ENCODE results near the gene LCAT. TPM values are rescaled to one million over a fixed set of nuclear protein-coding genes. Genes with fewer than 3 reads are reported as not detected.

LCAT gene
- total and polyA plus RNA-seq, 2 donors (not counting 1 experiment from before 2014, with no cell fraction given) = 7.6 to 16.3 TPM

- no peak for TF ChIP-seq EZH2 (IDR thresholded peaks at IDR 0.05; ENCODE audit: borderline replicate concordance, insufficient read depth, low read depth, low read length, poor library complexity, severe bottlenecking)
- no peak for TF ChIP-seq CTCF (IDR thresholded peaks at IDR 0.05)
- WGBS (ENCODE audit: insufficient coverage) = 100% methylated on average over 7 of the region's 9 CpGs
- Histone ChIP-seq H3K27me3 (replicated peaks in 1 of 4; ENCODE audit: control extremely low read depth in 1 of 4, control insufficient read depth in 3 of 4, insufficient read depth in 4 of 4, low read length in 3 of 4) (no peaks in the 10 kb centered on the region), H3K36me3 (replicated peaks in 1 of 2; ENCODE audit: control extremely low read depth in 1 of 2, control insufficient read depth in 1 of 2, extremely low read depth in 1 of 2, insufficient read depth in 2 of 2, low read length in 1 of 2) (no peaks in the 10 kb centered on the region), H3K4me1 (ENCODE audit: control insufficient read depth in 2 of 2, insufficient read depth in 2 of 2, low read length in 2 of 2) (peaks cover 10 to 25% of the 10 kb centered on the region in 2 donors), H3K9ac (ENCODE audit: low read length) (no peak overlapping the region), H2AFZ (ENCODE audit: insufficient read depth, low read depth, low read length, poor library complexity, severe bottlenecking) (no peak overlapping the region), H4K20me1 (ENCODE audit: control insufficient read depth, insufficient read depth, low read length, poor library complexity, severe bottlenecking) (peaks cover 8% of the 10 kb centered on the region), H3K4me2 (replicated peaks; ENCODE audit: low read depth, low read length, poor library complexity, severe bottlenecking) (no peak overlapping the region), H3K79me2 (ENCODE audit: control insufficient read depth, insufficient read depth, low read length) (peaks cover 14% of the 10 kb centered on the region), H3K4me3 (ENCODE audit: control extremely low read depth in 1 of 5, extremely low read depth in 1 of 5, insufficient read depth in 1 of 5, low read depth in 2 of 5, low read length in 4 of 5) (no peak overlapping the region), H3K27ac (ENCODE audit: low read length in 2 of 2) (no peak overlapping the region), H3K9me3 (ENCODE audit: control extremely low read depth in 1 of 3, control insufficient read depth in 2 of 3, insufficient read depth in 1 of 3, low read length in 2 of 3) (no peaks in the 10 kb centered on the region)
- ChIA-PET CTCF (interaction anchor here (0.9 to 1.0 kb wide), 2 partner anchors 15 to 30 kb away, joined by 3 read pairs; no protein-coding TSS in a partner anchor), POLR2A (no interaction called here)
- peak overlapping the region; percentile 26 for H3K27ac Mint-ChIP-seq
- no peaks in the 10 kb centered on the region for H3K9me3 Mint-ChIP-seq (ENCODE audit: insufficient read depth)
- H3K4me1 Mint-ChIP-seq = peaks cover 23% of the 10 kb centered on the region
- DNase-seq (no peak), ATAC-seq (ENCODE audit: low read depth) (no peak)
- H3K4me3 Mint-ChIP-seq = peak overlapping the region; percentile 5
- H3K27me3 Mint-ChIP-seq = no peaks in the 10 kb centered on the region
- intact Hi-C loops (cut with micrococcal nuclease) = no loop called here
Observed at GRCh38 chr16:67971111-67971510, 27.2 kb upstream of the LCAT start.

GRCh38 chr16:67969254-67970039 is 25.5 kb upstream of the LCAT start:
- no peak for TF ChIP-seq EZH2 (IDR thresholded peaks at IDR 0.05; ENCODE audit: borderline replicate concordance, insufficient read depth, low read depth, low read length, poor library complexity, severe bottlenecking)
- TF ChIP-seq CTCF (IDR thresholded peaks at IDR 0.05) = no peak
- intact Hi-C loops (cut with micrococcal nuclease) = loop anchor here (10.0 kb wide), 1 partner anchor 255 kb away; no protein-coding TSS in a partner anchor
- WGBS (ENCODE audit: insufficient coverage) = 61% methylated on average over 22 of the region's 40 CpGs
- POLR2A ChIA-PET = interaction anchor here (0.5 to 1.9 kb wide), 2 partner anchors 32 to 33 kb away, joined by 4 to 8 read pairs; partner anchors contain the start of gene PSMB10
- Histone ChIP-seq H3K9ac (ENCODE audit: low read length) (peak overlapping the region; percentile 82), H3K79me2 (ENCODE audit: control insufficient read depth, insufficient read depth, low read length) (peaks cover 14% of the 10 kb centered on the region), H3K36me3 (replicated peaks in 1 of 2; ENCODE audit: control extremely low read depth in 1 of 2, control insufficient read depth in 1 of 2, extremely low read depth in 1 of 2, insufficient read depth in 2 of 2, low read length in 1 of 2) (no peaks in the 10 kb centered on the region), H2AFZ (ENCODE audit: insufficient read depth, low read depth, low read length, poor library complexity, severe bottlenecking) (peak overlapping the region; percentile 80), H3K4me3 (ENCODE audit: control extremely low read depth in 1 of 5, extremely low read depth in 1 of 5, insufficient read depth in 1 of 5, low read depth in 2 of 5, low read length in 4 of 5) (peak overlapping the region; percentile 13 to 95 (median 80)), H3K4me2 (replicated peaks; ENCODE audit: low read depth, low read length, poor library complexity, severe bottlenecking) (peak overlapping the region; percentile 100), H4K20me1 (ENCODE audit: control insufficient read depth, insufficient read depth, low read length, poor library complexity, severe bottlenecking) (peaks cover 8% of the 10 kb centered on the region), H3K27me3 (replicated peaks in 1 of 4; ENCODE audit: control extremely low read depth in 1 of 4, control insufficient read depth in 3 of 4, insufficient read depth in 4 of 4, low read length in 3 of 4) (no peaks in the 10 kb centered on the region), H3K4me1 (ENCODE audit: control insufficient read depth in 2 of 2, insufficient read depth in 2 of 2, low read length in 2 of 2) (peaks cover 10 to 19% of the 10 kb centered on the region in 2 donors), H3K27ac (ENCODE audit: low read length in 2 of 2) (no peak overlapping the region), H3K9me3 (ENCODE audit: control extremely low read depth in 1 of 3, control insufficient read depth in 2 of 3, insufficient read depth in 1 of 3, low read length in 2 of 3) (no peaks in the 10 kb centered on the region)
- no peak for ATAC-seq (ENCODE audit: low read depth)
- DNase-seq = peak; percentile 55
- CTCF ChIA-PET = interaction anchor here (1.0 to 3.2 kb wide), 2 partner anchors 32 to 86 kb away, joined by 3 to 11 read pairs; partner anchors contain the start of gene PSMB10
- Mint-ChIP-seq H3K27me3 (no peaks in the 10 kb centered on the region), H3K9me3 (ENCODE audit: insufficient read depth) (no peaks in the 10 kb centered on the region), H3K4me3 (peak overlapping the region; percentile 88), H3K4me1 (peaks cover 20% of the 10 kb centered on the region), H3K27ac (peak overlapping the region; percentile 64)

Measured in B cell (primary cell).